ENCODE data around the gene FAM241B.

The FAM241B gene

DNA sequence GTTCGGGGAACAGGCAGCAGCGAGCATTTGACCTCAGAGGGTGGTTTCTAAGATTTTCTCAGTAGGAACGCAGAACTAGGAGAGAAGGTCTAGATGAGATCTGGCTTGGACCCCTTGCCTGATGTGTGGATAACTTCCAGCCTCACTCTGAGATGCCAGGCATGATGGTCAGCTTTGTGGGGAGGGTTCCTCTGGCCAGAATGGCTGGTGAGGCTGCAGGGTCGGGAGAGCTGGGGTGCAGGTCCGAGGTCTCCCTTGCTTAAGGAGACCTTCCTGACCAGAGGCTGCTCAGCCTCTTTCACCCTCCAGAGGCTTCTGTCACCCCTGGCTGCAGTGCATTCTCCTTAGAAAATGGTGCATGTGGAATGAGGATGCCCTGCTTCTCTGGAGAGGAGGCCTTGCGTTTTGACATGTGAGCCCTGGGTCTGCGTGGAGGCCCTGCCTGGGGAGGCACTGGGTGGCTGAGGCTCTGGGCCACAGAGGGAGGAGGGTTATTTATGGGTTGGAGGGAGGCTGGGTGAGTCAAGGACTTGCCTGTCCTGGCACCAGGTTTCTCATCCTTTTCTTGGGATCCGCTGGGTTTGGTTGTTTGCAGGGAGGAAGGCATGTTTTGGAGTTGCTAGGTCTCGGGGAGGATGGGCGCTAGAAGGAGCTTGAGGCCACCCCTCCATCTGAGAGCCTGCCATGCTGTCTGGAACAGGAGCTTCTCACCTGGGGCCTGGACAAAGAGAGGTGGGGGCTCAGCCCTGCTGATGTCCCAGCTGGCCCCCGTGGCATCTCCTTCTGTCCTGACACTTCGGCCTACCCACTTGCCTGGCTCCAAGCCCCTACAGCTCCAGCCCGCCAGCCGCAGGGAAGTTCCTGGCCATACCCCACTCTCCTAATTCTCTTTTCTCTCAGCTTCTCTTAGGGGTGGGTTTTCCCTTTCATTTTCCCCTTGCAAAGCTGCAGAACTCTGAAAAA is 3.9 kb downstream of the FAM241B start:
- Histone ChIP-seq H3K9me3 (ENCODE audit: control insufficient read depth, insufficient read depth, low read depth, low read length) (no peaks in the 10 kb centered on the region), H3K4me3 (ENCODE audit: low read depth, low read length) (no peak overlapping the region), H3K27ac (ENCODE audit: extremely low read depth, low read depth, low read length) (no peak overlapping the region), H3K36me3 (ENCODE audit: control insufficient read depth in 2 of 2, insufficient read depth in 1 of 2, low read length in 2 of 2) (peaks cover 0 to 34% of the 10 kb centered on the region in 2 experiments; a peak in 1 of 3 replicates), H3K4me1 (ENCODE audit: control insufficient read depth, insufficient read depth, low read length) (no peaks in the 10 kb centered on the region)
- POLR2A ChIA-PET: no interaction called here
- CTCF ChIA-PET: interaction anchor here (0.6 to 12.2 kb wide), 4 partner anchors 122 to 570 kb away, joined by 3 to 284 read pairs (median 3); partner anchors contain the start of gene COL13A1
- TF ChIP-seq ZBTB1 (tag by site-specific recombination; IDR thresholded peaks at IDR 0.05) (no peak), ZNF596 (tag by site-specific recombination; IDR thresholded peaks at IDR 0.05) (no peak)

DNA sequence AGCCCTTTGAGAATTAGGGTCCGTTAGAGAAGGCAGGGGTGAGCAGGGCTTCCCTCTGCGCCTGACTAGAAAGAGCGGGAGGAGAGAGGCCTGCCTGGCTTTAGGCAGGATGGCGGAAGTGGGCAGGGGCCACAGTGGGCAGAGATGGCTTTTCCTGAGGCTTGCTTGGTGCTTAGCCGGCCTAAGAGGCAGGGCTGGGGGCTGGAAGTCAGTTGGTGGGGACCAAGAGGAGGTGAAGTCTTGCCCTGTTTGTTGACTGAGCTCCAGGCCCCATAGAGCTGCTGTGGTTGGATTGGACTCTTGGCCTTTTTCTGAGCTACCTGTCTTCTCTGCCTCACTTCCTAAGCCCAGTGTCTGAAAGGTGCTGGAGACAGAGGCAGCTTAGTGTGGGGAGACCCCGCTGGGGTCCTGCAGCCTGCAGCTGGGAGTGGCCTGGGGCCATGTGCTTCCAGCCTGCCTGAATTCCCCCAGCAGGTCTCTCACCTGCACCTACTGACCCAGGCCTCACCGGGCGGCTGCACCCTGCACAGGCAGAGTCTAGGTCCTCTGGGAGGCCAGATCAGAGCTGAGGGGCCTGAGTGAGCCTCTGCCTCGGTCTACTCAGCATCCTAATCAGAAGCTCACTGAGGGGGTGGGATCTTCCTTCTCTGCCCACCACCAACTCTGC is 4.8 kb downstream of the FAM241B start:
- no peaks in the 10 kb centered on the region for H3K4me1 ChIP-seq (ENCODE audit: control insufficient read depth, insufficient read depth, low read length)
- TF ChIP-seq ZNF785 (tag by site-specific recombination; IDR thresholded peaks at IDR 0.05) (no peak), ZNF776 (tag by site-specific recombination; IDR thresholded peaks at IDR 0.05; ENCODE audit: borderline replicate concordance) (no peak), ZBTB7A (tag by site-specific recombination; IDR thresholded peaks at IDR 0.05; ENCODE audit: low read depth) (no peak), SP2 (tag by site-specific recombination; IDR thresholded peaks at IDR 0.05) (no peak), ZFHX2 (tag by site-specific recombination; conservative IDR thresholded peaks at IDR 0.05) (no peak), ZNF600 (tag by site-specific recombination; IDR thresholded peaks at IDR 0.05) (no peak), ZNF670 (tag by site-specific recombination; IDR thresholded peaks at IDR 0.05; ENCODE audit: low read depth) (no peak), ZNF10 (tag by site-specific recombination; IDR thresholded peaks at IDR 0.05) (no peak), ZNF175 (tag by site-specific recombination; IDR thresholded peaks at IDR 0.05) (no peak), ZNF350 (tag by site-specific recombination; IDR thresholded peaks at IDR 0.05) (no peak)
- H3K4me3 ChIP-seq (ENCODE audit: low read depth, low read length): no peak overlapping the region
- no peaks in the 10 kb centered on the region for H3K9me3 ChIP-seq (ENCODE audit: control insufficient read depth, insufficient read depth, low read depth, low read length)
- H3K27ac ChIP-seq (ENCODE audit: extremely low read depth, low read depth, low read length): no peak overlapping the region
- H3K36me3 ChIP-seq (ENCODE audit: control insufficient read depth in 2 of 2, insufficient read depth in 1 of 2, low read length in 2 of 2): peaks cover 0 to 34% of the 10 kb centered on the region in 2 experiments; a peak in 1 of 3 replicates
- POLR2A ChIA-PET: no interaction called here
- CTCF ChIA-PET: interaction anchor here (0.5 to 12.2 kb wide), 7 partner anchors 9 to 421 kb away, joined by 3 to 284 read pairs (median 3); partner anchors contain the start of gene COL13A1

DNA sequence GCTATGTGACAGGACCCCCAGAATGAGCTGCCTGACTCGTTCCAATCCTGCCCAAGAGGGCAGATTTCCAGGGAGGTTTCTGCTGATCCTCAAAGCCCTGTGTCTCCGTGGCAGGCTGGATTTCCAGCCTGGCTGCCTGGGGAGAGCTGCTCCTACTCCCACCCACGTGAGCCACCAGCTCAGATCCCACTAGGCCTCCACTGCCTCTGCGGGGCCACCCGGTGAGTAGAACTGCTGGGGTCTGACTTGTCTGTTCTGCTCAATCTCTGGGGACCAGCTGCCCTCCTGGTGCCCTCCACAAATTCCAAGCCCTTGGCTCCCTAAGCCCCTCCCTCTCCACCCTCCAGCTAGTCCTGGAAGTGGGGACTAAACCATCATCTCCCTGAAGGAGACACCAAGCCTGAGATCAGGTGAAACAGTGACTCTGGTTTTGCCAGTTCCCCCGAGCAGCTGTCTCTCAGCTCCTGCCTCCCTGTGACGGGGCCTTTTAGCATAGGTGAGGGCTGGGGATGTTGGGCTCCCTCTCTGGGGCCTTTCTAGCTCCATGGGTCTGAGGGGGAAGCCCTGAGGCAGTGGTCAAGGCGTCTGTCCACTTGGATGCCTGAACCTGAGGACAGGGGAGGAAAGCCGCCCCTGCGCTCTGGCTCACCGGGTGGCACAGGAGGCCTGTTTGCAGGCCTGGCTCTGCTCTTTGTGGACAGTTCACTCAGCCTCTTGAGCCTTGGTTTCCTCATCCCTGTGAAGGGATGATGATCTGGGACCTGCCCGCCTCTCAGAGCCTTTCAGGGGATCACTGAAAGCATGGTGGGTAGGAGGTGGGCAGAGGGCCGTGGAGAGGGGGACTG is 5.6 kb downstream of the FAM241B start:
- ChIA-PET POLR2A (no interaction called here), CTCF (interaction anchor here (0.5 to 12.2 kb wide), 8 partner anchors 8 to 420 kb away, joined by 3 to 284 read pairs (median 3); partner anchors contain the start of gene COL13A1)
- H3K9me3 ChIP-seq (ENCODE audit: control insufficient read depth, insufficient read depth, low read depth, low read length): no peaks in the 10 kb centered on the region
- peaks cover 0 to 34% of the 10 kb centered on the region in 2 experiments; a peak in 1 of 3 replicates for H3K36me3 ChIP-seq (ENCODE audit: control insufficient read depth in 2 of 2, insufficient read depth in 1 of 2, low read length in 2 of 2)
- no peaks in the 10 kb centered on the region for H3K4me1 ChIP-seq (ENCODE audit: control insufficient read depth, insufficient read depth, low read length)
- no peak overlapping the region for H3K4me3 ChIP-seq (ENCODE audit: low read depth, low read length)
- TF ChIP-seq, protein P1, sequence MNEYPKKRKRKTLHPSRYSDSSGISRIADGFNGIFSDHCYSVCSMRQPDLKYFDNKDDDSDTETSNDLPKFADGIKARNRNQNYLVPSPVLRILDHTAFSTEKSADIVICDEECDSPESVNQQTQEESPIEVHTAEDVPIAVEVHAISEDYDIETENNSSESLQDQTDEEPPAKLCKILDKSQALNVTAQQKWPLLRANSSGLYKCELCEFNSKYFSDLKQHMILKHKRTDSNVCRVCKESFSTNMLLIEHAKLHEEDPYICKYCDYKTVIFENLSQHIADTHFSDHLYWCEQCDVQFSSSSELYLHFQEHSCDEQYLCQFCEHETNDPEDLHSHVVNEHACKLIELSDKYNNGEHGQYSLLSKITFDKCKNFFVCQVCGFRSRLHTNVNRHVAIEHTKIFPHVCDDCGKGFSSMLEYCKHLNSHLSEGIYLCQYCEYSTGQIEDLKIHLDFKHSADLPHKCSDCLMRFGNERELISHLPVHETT (tag by site-specific recombination; IDR thresholded peaks at IDR 0.05): no peak
- TF ChIP-seq ZNF248 (tag by site-specific recombination; IDR thresholded peaks at IDR 0.05): no peak
- no peak for TF ChIP-seq ZNF2 (tag by site-specific recombination; IDR thresholded peaks at IDR 0.05)
- peak; percentile 41; the same call in 1 of the 2 replicates for TF ChIP-seq ZIC2 (tag by site-specific recombination; IDR thresholded peaks at IDR 0.05)
- H3K27ac ChIP-seq (ENCODE audit: extremely low read depth, low read depth, low read length): no peak overlapping the region
